Upper lobe of right lung (tissue), 1 donor: ENCODE results near the gene EYA2. TPM values are rescaled to one million over a fixed set of nuclear protein-coding genes. Genes with fewer than 3 reads are reported as not detected.

Source experiments
- ATAC-seq: fragments of 200-7000 bp; cut with Tn5 transposase; one replicate; pipeline ENCODE4 v1.9.1; 2020; ENCODE audit warnings: mild to moderate bottlenecking, moderate library complexity
- DNase-seq: peaks from one replicate; pipeline ENCODE4 v3.0.0-alpha.2; 2020
- H3K27ac ChIP-seq: fragments of 200-600 bp; one replicate; pipeline ENCODE4 v1.8.0; 2022
- H3K27me3 ChIP-seq: fragments of 200-600 bp; one replicate; pipeline ENCODE4 v1.8.0; 2022; ENCODE audit warnings: mild to moderate bottlenecking
- H3K36me3 ChIP-seq: fragments of 200-600 bp; one replicate; pipeline ENCODE4 v1.8.0; 2022
- H3K4me1 ChIP-seq: fragments of 200-600 bp; one replicate; pipeline ENCODE4 v1.8.0; 2022
- H3K4me3 ChIP-seq: fragments of 200-600 bp; one replicate; pipeline ENCODE4 v1.8.0; 2022; ENCODE audit warnings: mild to moderate bottlenecking
- H3K9me3 ChIP-seq: fragments of 200-600 bp; one replicate; pipeline ENCODE4 v1.8.0; 2022
- CTCF ChIP-seq: fragments of 200-600 bp; IDR thresholded peaks from one replicate; pipeline ENCODE4 v1.8.0; 2022; ENCODE audit warnings: antibody characterized with exemption
- intact Hi-C: fragments of 100-400 bp; cut with DNase I; formaldehyde crosslinking; loops from one replicate; pipeline ENCODE4 v1.11.0; 2022
- total RNA-seq: library from RNA; stranded (reverse); fragmentation: NEBNext Ultra II Directional; extraction: Animal tissue kit (Norgen Biotek cat#: 25700); gene quantifications from one replicate; pipeline ENCODE4 v1.2.1, GENCODE V29; 2021
- donor health status: DM: no; HTN: yes; CAD: no; lungs with severe emphysema.

EYA2 gene
- total RNA-seq, 1 donor from 2014 or later, result 1.8 TPM

GRCh38 chr20:47225458-47225857, 330.8 kb downstream of the EYA2 start:
- H3K4me1 ChIP-seq, result no peaks in the 10 kb centered on the region
- intact Hi-C loops, result no loop called here
- H3K9me3 ChIP-seq, result no peaks in the 10 kb centered on the region
- no peak overlapping the region for H3K4me3 ChIP-seq
- H3K27me3 ChIP-seq, result no peaks in the 10 kb centered on the region
- DNase-seq, result no peak
- ATAC-seq, result no peak
- H3K27ac ChIP-seq, result no peak overlapping the region
- no peak for TF ChIP-seq CTCF
- H3K36me3 ChIP-seq, result peaks cover 95% of the 10 kb centered on the region

GRCh38 chr20:47227119-47227518, 332.5 kb downstream of the EYA2 start:
- H3K9me3 ChIP-seq, result no peaks in the 10 kb centered on the region
- no peak overlapping the region for H3K27ac ChIP-seq
- no peaks in the 10 kb centered on the region for H3K27me3 ChIP-seq
- DNase-seq (no peak), ATAC-seq (no peak)
- no peak for TF ChIP-seq CTCF
- H3K4me3 ChIP-seq, result no peak overlapping the region
- no peaks in the 10 kb centered on the region for H3K4me1 ChIP-seq
- H3K36me3 ChIP-seq, result peaks cover 94% of the 10 kb centered on the region
- intact Hi-C loops, result no loop called here

GRCh38 chr20:47227576-47227975, 332.9 kb downstream of the EYA2 start:
- intact Hi-C loops, result no loop called here
- DNase-seq (no peak), ATAC-seq (no peak)
- no peaks in the 10 kb centered on the region for H3K4me1 ChIP-seq
- H3K36me3 ChIP-seq, result peaks cover 92% of the 10 kb centered on the region
- H3K27me3 ChIP-seq, result no peaks in the 10 kb centered on the region
- no peaks in the 10 kb centered on the region for H3K9me3 ChIP-seq
- no peak overlapping the region for H3K27ac ChIP-seq
- no peak for TF ChIP-seq CTCF
- H3K4me3 ChIP-seq, result no peak overlapping the region

GRCh38 chr20:47228654-47229053, 334.0 kb downstream of the EYA2 start:
- intact Hi-C loops, result no loop called here
- H3K4me1 ChIP-seq, result no peaks in the 10 kb centered on the region
- H3K36me3 ChIP-seq, result peaks cover 92% of the 10 kb centered on the region
- DNase-seq, result no peak
- H3K27me3 ChIP-seq, result no peaks in the 10 kb centered on the region
- H3K4me3 ChIP-seq, result no peak overlapping the region
- H3K27ac ChIP-seq, result no peak overlapping the region
- ATAC-seq, result no peak
- no peak for TF ChIP-seq CTCF
- H3K9me3 ChIP-seq, result no peaks in the 10 kb centered on the region

- DNase-seq (no peak), ATAC-seq (no peak)
- intact Hi-C loops, result no loop called here
- TF ChIP-seq CTCF, result no peak
- Histone ChIP-seq H3K36me3 (peaks cover 96% of the 10 kb centered on the region), H3K27ac (no peak overlapping the region), H3K4me3 (no peak overlapping the region), H3K9me3 (no peaks in the 10 kb centered on the region), H3K27me3 (no peaks in the 10 kb centered on the region), H3K4me1 (no peaks in the 10 kb centered on the region)
Measured at GRCh38 chr20:47230811-47231256, 336.2 kb downstream of the EYA2 start.

GRCh38 chr20:47231382-47232039, 336.9 kb downstream of the EYA2 start:
- Histone ChIP-seq H3K27ac (no peak overlapping the region), H3K4me3 (no peak overlapping the region), H3K4me1 (no peaks in the 10 kb centered on the region), H3K27me3 (no peaks in the 10 kb centered on the region), H3K36me3 (peaks cover 96% of the 10 kb centered on the region), H3K9me3 (no peaks in the 10 kb centered on the region)
- DNase-seq, result no peak
- intact Hi-C loops, result no loop called here
- no peak for TF ChIP-seq CTCF
- ATAC-seq, result no peak
